GM21381 (cell line): ENCODE data around the gene HSPG2.

Experiments used
- ATAC-seq: cut with Tn5 transposase; IDR thresholded peaks from one replicate; pipeline ENCODE4 v1.9.1; 2021; ENCODE audit warnings: mild to moderate bottlenecking, moderate library complexity; ENCODE audit not compliant: unreplicated experiment

The HSPG2 gene

DNA sequence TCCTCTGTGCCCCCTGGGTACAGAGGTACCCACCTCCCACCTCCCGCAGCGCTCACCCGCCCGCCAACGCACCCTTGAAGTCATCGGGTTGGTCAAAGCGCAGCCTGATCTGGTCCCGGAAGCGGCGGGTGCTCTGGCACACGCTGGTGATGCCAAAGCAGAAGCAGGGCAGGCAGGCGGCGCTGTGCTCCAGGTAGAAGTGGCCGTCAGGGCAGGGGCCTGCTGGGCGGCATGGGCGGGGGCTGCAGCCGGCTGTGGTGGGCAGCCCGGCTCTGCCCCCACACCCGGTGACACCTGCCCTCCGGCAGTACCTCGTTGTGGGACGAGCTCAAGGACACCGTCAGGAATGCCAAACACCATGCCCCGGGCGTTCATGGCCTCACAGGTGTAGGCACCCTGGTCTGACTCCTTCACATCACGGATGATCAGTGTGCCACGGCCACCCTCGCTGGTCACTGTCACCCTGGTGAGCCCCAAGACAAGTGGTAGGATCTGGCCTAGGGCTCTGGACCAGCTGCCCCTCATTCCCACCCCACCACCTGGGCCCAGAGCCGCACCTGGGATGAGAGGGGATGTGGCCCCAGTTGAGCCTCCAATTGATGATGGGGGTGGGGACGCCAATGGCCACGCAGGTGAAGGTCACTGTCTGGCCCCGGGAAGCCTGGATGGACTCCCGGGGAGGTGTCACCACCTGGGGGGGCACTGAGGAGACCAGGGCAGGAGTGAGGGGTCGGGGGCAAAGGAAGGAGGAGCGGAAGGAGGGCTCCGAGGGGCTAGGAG, 52.5 kb downstream of the HSPG2 start:
- no peak for ATAC-seq

DNA sequence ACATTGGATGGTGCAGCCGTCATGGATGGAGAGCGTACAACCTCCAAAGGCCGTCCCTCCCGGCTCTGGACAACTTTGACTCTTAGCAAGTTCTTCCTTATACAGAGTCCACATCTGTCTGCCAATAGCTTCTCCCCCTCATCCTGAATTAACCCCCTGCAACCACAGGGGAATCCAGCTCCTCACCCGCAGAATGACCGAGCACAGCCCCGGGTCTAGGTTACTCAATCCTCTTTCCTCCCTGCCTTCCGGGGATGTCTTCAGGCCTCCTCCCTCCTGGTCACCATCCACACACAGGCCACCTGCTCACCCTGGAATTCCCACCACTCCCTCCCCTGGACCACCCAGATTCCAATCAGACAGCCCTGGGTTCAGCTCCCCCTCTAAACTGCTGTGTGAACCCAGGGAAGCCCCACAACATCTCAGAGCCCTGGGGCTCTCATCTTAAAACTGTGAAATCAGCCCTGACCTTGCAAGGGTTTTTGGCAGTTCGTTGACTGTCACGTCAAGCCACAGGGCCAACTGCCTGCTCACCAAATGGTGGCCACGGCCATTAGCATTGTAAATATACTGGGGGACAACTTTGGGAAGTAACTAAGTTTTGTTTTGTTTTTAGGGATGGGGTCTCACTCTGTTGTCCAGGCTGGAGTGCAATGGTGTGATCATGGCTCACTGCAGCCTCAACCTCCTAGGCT, 54.2 kb downstream of the HSPG2 start:
- ATAC-seq, result no peak

DNA sequence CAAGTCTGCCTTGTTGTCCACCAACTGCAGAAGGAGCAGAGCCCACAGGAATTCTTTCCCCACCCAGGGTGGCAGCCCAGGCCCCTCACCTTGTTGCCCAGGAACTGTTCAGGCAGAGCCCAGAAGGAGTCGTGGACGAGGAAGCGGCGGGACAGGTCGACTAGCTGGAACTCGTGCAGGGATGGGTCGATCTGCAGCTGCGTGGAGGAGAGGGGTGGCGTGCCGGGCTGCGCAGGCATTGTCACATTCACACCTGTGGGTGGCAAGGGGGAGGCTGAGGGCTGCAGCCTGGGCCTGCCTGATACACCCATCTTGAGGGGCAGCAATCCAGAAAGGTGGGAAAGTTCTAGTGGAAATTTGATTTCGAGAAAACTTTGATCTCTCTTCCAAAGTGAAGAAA, 55.9 kb downstream of the HSPG2 start:
- ATAC-seq, result no peak

DNA sequence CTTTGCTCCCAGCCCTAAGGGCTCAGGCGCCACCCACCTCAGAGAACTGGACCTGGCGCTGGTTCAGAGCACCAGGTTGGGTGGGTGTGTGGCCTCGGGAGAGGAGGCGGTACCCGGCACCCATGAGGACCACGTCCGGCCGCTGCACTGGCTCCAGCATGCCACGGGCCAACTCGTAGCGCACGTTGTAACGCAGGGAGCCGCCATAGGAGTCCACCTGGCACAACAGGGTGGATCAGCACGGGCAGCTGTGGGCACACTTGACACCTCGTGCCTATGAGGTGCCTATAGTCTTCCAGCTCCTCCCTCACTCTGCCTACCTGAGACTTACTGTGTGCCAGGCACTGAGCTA, 56.5 kb downstream of the HSPG2 start:
- ATAC-seq, result no peak

DNA sequence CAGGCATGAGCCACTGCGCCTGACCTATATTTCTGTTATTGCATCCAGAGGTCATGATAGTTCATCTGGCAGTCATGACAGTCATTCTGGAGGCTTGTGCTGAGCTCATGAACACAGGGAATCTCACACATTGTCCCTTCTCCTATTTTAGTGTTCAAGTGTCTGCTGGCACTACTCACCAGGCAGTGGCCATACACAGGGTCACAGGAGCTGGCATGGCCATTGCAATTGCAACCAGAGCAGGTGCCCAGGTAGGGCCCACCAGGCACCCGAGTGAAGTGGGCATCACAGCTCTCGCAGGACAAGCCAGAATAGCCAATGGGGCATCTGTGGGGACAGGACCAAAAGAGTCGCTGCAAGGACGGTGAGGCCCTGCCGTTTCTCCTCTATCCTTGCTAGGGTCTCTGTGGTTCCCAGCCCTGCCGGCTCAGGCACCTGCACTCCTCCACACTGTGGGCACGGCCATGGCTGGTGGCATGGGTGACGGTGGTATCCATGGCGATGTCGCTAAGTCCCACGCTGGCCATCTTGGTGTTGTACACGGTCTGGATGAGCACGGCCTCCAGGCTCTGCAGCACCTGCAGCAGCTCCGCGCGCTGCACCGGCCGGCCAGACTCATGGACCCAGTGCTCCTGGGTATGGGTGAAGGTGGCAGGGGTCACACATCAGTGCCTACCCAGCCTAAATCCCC, 57.0 kb downstream of the HSPG2 start:
- no peak for ATAC-seq

DNA sequence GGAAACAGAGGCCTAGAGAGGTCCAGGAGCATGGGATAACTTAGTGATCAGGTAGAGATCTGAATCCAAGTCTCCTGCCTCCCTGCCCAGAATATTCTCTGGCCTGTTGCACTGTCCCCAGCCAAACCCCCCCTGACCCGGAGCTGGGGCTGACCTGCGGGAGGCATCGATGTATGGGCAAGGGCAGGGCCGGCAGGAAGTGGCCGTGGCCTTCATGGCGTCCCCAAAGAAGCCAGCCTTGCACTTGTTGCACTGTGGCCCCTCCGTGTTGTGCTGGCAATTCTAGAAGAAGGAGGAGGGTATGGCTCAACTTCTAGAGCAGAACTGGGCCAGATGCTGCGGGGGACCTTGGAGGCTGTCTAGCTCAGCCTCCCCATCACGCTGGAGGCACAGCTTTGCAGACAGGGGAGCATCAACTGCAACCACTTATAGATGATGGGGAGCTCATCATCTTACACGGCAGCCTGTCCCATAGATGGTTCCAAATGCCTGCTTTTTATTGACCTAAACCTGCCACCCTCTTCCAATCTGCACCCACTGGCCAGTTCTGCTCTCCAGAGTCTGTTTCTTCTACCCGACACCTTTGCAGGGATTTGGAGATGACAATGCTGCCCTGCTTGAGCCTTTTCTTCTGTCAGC, 58.2 kb downstream of the HSPG2 start:
- ATAC-seq, result no peak

DNA sequence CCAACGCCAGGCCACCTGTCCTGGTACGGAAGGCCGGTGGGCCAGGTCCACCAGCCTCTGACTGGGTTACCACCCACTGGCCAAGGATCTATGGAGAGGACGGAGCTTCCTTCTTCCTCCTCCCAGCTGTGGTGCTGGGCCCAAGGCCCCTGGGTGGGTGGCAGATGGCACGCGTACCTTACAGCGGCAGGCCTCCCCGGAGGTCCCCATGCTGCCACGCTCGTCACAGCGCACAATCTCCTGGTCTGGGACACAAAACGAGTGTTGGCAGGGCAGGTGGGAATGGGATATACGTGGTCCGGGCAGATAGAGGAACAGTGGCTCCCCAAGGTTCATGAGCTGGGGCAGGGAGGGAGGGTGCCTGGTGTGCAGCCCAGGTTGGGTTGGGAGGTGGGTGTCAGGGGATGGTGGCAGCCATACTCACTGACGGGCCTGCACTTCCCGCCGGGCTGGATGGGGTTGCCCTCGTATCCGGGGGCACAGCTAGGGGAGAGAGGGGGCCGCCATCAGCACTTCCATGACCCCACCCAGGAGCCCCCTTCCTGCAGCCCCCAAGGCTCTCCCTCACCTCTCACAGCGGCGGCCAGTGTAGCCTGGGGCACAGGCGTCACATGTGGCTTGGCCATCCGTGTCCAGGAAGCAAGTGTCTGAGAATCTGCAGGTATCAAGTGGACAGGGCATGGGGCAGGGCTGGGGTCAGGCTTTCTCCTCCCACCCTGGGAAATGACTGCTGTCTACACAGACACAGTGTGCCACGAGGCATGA, 58.9 kb downstream of the HSPG2 start:
- ATAC-seq, result no peak

DNA sequence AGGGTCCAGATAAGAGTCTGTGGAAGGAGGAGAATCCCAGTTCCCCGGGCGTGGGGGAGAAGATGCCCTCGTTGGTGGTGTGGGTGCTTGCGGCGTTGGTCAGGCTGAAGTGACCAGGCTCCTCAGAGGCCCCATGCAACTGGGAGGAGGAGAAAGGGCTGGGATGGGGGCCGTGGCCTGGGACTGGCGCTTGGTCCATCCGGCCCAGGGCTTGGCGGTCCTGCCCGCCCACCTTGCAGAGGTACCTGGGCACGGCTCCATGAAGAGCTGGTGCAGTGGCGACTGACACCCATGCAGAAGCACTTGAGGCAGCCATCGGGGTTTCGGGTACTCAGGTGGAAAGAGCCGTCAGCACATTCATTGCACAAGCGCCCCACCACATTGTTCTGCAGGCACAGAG, 60.8 kb downstream of the HSPG2 start:
- ATAC-seq, result no peak

DNA sequence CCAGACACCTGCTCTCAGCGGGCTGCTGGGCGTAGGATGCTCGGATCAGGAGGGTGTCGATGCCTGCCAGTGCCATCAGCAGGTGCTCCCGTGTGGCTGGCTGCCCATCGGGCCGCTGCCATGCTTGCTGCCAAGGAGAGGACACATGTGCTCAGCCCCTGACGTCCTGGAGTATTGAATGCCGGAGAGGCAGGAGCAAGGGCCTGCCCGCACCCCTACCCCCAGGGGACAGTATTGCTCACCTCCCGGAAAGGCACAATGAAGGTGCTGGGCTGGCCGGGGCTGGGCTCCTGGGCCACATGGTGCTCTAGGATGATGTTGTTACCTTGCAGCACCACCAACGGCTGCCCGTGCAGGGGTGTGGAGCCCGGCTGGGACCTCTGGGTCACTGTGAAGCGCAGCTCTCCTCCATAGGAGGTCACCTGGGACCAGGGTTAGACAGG, 61.5 kb downstream of the HSPG2 start:
- ATAC-seq, result no peak

DNA sequence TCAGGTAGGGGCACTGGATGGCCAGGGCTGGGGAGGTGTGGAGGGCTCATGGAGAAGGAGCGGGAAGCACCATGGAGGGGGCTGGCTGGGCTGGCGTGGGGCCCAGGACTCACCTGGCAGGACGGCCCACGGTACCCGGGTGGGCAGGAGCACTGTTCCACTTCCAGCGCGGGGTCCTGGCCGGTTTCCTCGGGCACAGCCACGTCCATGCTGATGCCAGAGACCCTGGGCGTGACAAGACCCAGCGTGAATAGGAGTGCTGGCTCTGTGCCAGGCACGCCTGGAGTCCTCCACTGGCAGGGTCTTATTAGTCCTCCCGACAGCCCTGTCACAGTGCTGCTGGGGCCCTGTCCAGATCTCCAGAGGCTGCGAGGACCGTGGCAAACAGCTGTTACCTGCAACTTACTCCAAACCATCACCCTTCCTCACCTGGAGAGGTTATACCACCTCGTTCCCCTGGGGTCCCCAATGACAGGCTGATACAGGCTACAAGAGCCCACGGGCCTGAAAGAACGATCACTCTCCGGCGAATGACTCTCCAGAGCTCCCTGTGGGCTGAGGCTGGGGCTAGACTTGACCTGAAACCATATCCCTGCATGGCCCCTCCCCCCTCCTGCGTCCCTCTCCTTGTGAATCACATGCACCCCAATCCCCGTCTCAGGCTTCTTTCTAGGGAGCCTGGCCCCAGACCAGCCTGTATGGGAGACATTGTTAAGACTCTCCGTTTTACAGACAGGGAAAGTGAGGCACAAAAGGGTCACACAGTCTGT, 62.1 kb downstream of the HSPG2 start:
- no peak for ATAC-seq

DNA sequence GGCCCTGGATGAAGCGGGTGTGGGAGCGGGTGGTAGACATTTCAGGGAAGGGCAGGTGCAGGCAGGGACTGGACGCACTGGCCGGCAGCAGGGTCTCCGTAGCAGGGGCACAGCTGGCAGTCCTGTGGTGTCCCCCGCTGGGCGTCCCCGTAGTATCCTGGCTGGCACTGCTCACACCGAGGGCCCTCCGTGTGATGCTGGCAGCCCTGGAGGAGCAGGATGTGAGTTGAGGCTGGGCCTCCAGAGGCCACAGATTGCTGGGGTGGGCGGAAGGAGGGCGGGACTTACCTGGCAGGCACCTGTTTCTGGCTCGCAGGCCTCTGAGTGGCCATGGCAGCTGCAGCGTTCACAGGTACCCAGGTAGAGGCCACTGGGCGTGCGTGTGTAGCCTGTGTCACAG, 62.8 kb downstream of the HSPG2 start:
- ATAC-seq, result no peak

DNA sequence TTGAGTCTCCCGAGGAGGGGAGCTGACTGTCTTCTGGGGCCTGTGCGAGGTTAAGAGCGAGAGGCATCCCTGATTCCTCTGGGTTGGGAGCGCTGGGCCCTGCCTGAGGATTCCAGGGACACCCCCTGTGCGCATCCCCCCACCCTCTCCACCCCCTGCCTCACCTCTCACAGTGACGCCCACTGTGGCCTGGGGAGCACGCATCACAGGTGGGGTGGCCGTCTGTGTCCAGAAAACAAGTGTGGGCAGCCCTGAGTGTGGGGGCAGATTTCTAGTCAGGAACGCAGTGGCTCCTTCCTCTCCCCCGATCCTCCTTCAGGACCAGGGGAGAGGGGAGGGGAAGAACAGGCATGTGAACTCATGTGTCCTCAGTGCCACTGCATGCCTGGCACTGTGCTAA, 63.3 kb downstream of the HSPG2 start:
- ATAC-seq, result no peak

DNA sequence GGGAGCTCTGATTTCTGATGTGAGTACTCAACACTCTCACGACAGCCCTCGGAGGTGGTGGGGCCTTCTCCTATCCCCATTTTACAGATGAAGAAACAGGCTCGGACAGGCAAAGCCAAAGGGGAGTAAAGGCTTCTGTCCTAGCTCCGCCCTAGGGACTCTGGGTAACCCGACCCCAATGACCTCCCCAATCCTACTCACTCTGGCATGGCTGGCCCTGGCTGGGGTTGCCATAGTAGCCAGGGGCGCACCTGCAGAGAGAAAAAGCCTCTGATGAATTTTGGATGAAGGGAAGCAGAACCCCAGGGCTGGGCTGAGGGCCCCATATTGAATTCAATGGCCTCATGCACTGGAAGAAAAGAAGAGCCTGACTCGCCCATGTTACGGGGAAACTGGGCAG, 63.9 kb downstream of the HSPG2 start:
- ATAC-seq, result no peak

DNA sequence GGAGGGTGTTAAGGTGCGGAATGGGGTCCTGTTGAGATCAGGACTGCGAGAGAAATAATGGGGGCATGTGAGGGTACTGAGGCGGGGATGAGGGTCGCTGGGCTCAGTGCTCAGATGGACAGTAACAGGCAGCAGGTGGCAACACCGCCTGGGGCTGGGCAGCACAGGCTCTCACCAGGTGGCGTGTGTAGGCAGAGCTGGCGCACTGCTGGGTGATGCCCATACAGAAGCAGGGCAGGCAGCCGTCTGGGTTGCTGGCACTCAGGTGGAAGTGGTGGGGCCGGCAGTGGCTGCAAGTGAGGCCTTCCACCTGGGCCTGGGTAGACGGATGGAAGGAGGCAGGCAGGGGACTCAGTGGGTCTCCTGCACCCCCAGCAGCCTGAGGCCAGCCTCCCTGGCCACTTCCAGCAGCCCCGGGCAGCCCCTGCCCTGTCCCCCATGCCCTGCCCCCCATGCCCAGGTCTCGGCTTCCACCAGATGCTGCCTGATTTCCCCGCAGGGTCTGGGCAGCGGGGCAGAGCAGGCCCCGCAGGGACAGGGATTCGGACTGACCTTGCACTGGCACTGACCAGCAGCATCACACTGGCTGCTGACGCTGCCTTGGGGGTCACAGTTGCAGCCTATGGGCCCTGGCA, 64.5 kb downstream of the HSPG2 start:
- no peak for ATAC-seq

DNA sequence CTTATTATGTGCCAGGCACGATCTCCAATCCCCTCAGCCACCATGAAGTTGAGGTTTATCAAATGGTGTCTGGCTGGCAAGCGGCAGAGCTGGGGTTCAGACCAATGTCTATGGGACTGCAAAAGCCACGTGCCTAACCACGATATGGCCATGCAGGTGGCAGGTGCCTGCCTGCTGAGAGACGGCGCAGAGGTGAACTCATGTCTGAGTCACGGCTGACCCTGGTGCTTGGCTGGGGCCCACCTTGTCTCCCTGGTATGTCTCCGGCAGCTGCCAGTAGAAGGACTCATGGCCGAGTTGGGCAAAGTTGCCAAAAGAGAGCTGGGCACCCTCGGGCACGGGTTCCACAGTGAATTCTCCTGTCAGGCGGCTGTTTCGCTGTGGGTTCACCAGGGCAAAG, 65.2 kb downstream of the HSPG2 start:
- ATAC-seq, result no peak

DNA sequence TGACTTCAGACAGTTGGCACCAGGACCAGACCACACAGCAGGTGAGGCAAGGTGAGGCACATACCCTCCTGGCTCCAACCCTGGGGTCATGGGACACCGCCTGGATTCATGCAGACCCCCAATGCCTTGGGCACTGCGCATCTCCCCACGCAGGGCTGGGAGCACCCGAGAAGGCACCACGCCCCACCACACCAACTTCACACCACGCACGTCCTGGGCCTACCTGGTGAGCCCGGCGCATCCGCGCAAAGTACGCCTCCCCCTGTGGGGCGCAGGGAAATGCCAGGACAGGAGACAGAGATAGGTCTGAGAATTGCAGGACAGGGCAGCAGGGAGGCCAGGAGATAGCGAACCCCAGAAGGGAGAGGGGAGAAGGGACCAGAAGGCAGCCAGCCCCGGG, 66.5 kb downstream of the HSPG2 start:
- no peak for ATAC-seq

DNA sequence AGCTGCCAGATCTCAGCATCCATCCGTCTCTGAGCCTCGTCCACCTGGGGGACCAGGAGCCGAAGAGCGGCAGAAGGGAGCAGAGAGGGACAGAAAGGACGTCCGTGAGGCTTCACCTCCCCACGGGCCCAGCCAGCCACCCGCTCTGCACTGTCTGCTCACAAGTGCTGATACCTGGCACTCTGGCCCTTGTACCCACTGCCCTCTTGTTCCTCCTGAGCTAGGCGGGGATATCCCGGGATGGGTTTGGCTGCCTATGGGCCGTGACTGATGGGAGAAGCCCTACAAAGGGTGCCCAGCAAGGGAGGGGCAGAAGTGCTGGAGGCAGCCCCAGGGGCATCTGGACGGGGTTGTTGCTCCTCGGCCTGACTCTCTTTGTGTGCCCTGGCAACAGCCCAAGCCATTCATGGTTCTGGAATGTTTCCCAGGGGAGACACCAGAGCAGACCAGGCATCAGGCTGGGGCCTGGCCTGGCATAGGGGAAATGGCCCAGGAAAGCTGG, 67.4 kb downstream of the HSPG2 start:
- no peak for ATAC-seq

DNA sequence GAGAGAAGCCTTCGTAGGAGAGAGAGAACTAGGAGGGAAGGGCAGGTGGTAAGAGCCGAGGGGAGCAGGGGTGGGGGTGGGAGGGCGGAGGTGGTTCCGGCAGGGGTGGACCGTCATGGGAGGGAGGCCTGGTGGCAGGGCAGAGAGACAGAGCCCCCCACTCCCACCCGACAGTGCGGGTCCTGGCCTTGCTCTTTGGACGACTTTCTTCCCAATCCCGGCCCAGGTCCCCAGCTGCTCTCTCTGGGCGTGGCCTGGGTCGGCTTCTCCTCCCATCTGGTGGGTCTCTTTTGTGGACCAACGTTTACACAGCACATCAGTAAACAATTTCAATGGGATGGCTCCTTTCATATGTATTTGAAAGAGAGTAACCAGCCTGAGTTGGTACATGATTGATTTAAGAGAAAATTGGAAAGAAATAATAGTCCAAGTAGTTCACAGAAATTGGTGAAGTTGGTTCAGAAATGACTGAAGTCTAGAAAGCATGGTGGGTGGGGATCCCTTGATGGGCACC, 68.1 kb downstream of the HSPG2 start:
- ATAC-seq, result no peak

DNA sequence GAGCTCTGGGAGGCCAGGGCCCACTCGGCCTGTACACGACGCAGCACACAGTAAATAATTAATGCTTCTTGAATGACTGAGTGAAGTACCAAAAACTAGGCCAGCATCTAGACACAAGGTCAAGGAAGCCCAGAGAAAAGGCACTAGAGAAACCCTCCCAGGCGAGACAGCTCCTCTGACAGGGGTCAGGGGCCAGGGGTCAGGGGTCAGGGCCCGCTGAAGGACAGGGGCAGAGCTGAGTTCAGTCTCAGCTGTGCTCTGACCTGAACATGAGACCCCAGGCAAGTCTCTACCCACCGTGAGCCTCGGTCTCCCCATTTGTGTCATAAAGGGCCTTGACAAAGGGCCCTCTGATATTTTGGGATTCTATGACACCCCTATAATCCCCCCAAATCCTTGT, 68.6 kb downstream of the HSPG2 start:
- no peak for ATAC-seq
